ENCODE measurements around the gene GNB2.

Gene GNB2

GRCh38 chr7:100673302-100673941 is at the start of gene GNB2:
Gene GNB2 (plus strand): TSS chr7:100673740. CDS start chr7:100676266, 2,526 bp downstream.
- peak; percentile 99 for DNase-seq

- DNase-seq = peak; percentile 96
Observed at GRCh38 chr7:100623951-100624824, 49.4 kb upstream of the GNB2 start.

GRCh38 chr7:100626055-100626454 is 47.5 kb upstream of the GNB2 start:
- DNase-seq = peak; percentile 38

GRCh38 chr7:100626530-100627237 is 46.9 kb upstream of the GNB2 start:
- DNase-seq = peak; percentile 87

GRCh38 chr7:100627238-100627549 is 46.3 kb upstream of the GNB2 start:
- no peak for DNase-seq

- peak; percentile 73 for DNase-seq
Observed at GRCh38 chr7:100629117-100629716, 44.3 kb upstream of the GNB2 start.

GRCh38 chr7:100630066-100630465 is 43.5 kb upstream of the GNB2 start:
- DNase-seq = no peak

- DNase-seq = peak; percentile 67
Observed at GRCh38 chr7:100632951-100633717, 40.4 kb upstream of the GNB2 start.

- DNase-seq = peak; percentile 71
Observed at GRCh38 chr7:100639995-100640516, 33.5 kb upstream of the GNB2 start.

- DNase-seq = peak; percentile 87
Observed at GRCh38 chr7:100640517-100641440, 32.8 kb upstream of the GNB2 start.

- DNase-seq = peak; percentile 100
Observed at GRCh38 chr7:100641463-100641859, 32.1 kb upstream of the GNB2 start, which contains the start of gene TFR2. Gene TFR2 (minus strand): TSS chr7:100641552. CDS start chr7:100641509, 43 bp downstream.

- DNase-seq = peak; percentile 67
Observed at GRCh38 chr7:100641860-100642533, 31.5 kb upstream of the GNB2 start.

- peak; percentile 90 for DNase-seq
Observed at GRCh38 chr7:100642534-100642907, 31.0 kb upstream of the GNB2 start.

GRCh38 chr7:100649826-100650565 is 23.5 kb upstream of the GNB2 start:
- DNase-seq = no peak

GRCh38 chr7:100654908-100655831 is 18.4 kb upstream of the GNB2 start:
- DNase-seq = no peak

GRCh38 chr7:100655908-100656674 is 17.4 kb upstream of the GNB2 start, which contains the start of gene ACTL6B:
Gene ACTL6B (minus strand): TSS chr7:100656448. CDS start chr7:100656354, 94 bp downstream.
- peak; percentile 78 for DNase-seq

GRCh38 chr7:100662194-100662776 is 11.3 kb upstream of the GNB2 start:
- DNase-seq = peak; percentile 69
